Hepatocyte (in vitro differentiated cells): ENCODE results near the gene CHODL. TPM values are rescaled to one million over a fixed set of nuclear protein-coding genes. Genes with fewer than 3 reads are reported as not detected.

Source experiments
- DNase-seq: peaks from one replicate; pipeline ENCODE4 v3.0.0-alpha.2; 2016; ENCODE audit warnings: low spot score
- H2AFZ ChIP-seq: fragments of 200-600 bp; sonication (generic); 2 replicates; pipeline ENCODE4 v1.6.0; 2016; ENCODE audit warnings: antibody characterized with exemption, mild to moderate bottlenecking
- H3K27ac ChIP-seq: fragments of 200-600 bp; sonication (generic); 2 replicates; pipeline ENCODE4 v1.5.1; 2016; ENCODE audit warnings: mild to moderate bottlenecking
- H3K27me3 ChIP-seq: fragments of 200-600 bp; sonication (generic); 2 replicates; pipeline ENCODE4 v1.6.1; 2016
- H3K36me3 ChIP-seq: fragments of 200-600 bp; sonication (generic); replicated peaks from 2 replicates; pipeline ENCODE4 v1.5.1; 2016; ENCODE audit warnings: low read depth; ENCODE audit not compliant: insufficient read depth
- H3K4me1 ChIP-seq: fragments of 200-600 bp; sonication (generic); 2 replicates; pipeline ENCODE4 v1.5.1; 2016; ENCODE audit warnings: mild to moderate bottlenecking, moderate library complexity; ENCODE audit not compliant: insufficient read depth
- H3K4me2 ChIP-seq: fragments of 200-600 bp; sonication (generic); 2 replicates; pipeline ENCODE4 v1.6.0; 2016
- H3K4me3 ChIP-seq: fragments of 200-600 bp; sonication (generic); 2 replicates; pipeline ENCODE4 v1.5.1; 2016; ENCODE audit warnings: mild to moderate bottlenecking
- H3K79me2 ChIP-seq: fragments of 200-600 bp; sonication (generic); 2 replicates; pipeline ENCODE4 v1.6.0; 2017; ENCODE audit warnings: mild to moderate bottlenecking
- H3K9me2 ChIP-seq: fragments of 200-600 bp; sonication (generic); replicated peaks from 2 replicates; pipeline ENCODE4 v1.6.0; 2017; ENCODE audit warnings: mild to moderate bottlenecking; ENCODE audit not compliant: insufficient read depth
- H3K9me3 ChIP-seq: fragments of 200-600 bp; sonication (generic); 2 replicates; pipeline ENCODE4 v1.5.1; 2016; ENCODE audit warnings: low read depth, mild to moderate bottlenecking
- H4K20me1 ChIP-seq: fragments of 200-600 bp; sonication (generic); 2 replicates; pipeline ENCODE4 v1.6.0; 2016; ENCODE audit warnings: mild to moderate bottlenecking; ENCODE audit not compliant: insufficient read depth, poor library complexity, severe bottlenecking
- EZH2 ChIP-seq: fragments of 200-600 bp; sonication (generic); IDR thresholded peaks from 2 replicates; pipeline ENCODE4 v1.6.1; 2016; ENCODE audit warnings: antibody characterized with exemption, mild to moderate bottlenecking, borderline replicate concordance
- EZH2phosphoT487 ChIP-seq: fragments of 200-600 bp; sonication (generic); IDR thresholded peaks from one replicate; pipeline ENCODE4 v1.6.1; 2018; ENCODE audit warnings: antibody characterized with exemption, mild to moderate bottlenecking, low read depth, moderate library complexity; ENCODE audit not compliant: unreplicated experiment, severe bottlenecking
- WGBS: methylation state at CpG from one replicate; pipeline ENCODE4 v1.1.6; 2016; ENCODE audit warnings: low lambda C conversion rate; ENCODE audit errors: missing lambda C conversion rate; 5-methylcytosine and 5-hydroxymethylcytosine counted together
- polyA plus RNA-seq: library from polyadenylated mRNA; unstranded; fragments of >200 nt; fragmentation: Nextera tagmentation; extraction: Ambion mirVana; gene quantifications from 2 replicates; pipeline ENCODE4 v1.2.1, GENCODE V29; 2016
- total RNA-seq: library from RNA; depleted of rRNA; stranded (reverse); fragments of >200 nt; gene quantifications from 2 replicates; pipeline ENCODE4 v1.2.3, GENCODE V29; 2014
- TF ChIP-seq, protein P1 (sequence below): fragments of 200-600 bp; sonication (generic); IDR thresholded peaks from 2 replicates; pipeline ENCODE4 v1.5.1; 2016; ENCODE audit warnings: antibody characterized with exemption, mild to moderate bottlenecking; ENCODE audit not compliant: poor library complexity

Gene CHODL
- total and polyA plus RNA-seq, 2 experiments from 2014 or later: 0.31 to 0.73 TPM

GRCh38 chr21:18220498-18220897, 24.1 kb upstream of the CHODL start:
- Histone ChIP-seq H3K9me2 (no peaks in the 10 kb centered on the region), H3K27ac (no peak overlapping the region), H3K36me3 (no peaks in the 10 kb centered on the region), H3K27me3 (no peaks in the 10 kb centered on the region), H4K20me1 (no peaks in the 10 kb centered on the region), H2AFZ (no peak overlapping the region), H3K79me2 (no peaks in the 10 kb centered on the region), H3K4me1 (no peaks in the 10 kb centered on the region), H3K4me2 (no peak overlapping the region), H3K4me3 (no peak overlapping the region), H3K9me3 (no peaks in the 10 kb centered on the region)
- no peak for TF ChIP-seq EZH2phosphoT487
- TF ChIP-seq EZH2: no peak
- TF ChIP-seq, protein P1, sequence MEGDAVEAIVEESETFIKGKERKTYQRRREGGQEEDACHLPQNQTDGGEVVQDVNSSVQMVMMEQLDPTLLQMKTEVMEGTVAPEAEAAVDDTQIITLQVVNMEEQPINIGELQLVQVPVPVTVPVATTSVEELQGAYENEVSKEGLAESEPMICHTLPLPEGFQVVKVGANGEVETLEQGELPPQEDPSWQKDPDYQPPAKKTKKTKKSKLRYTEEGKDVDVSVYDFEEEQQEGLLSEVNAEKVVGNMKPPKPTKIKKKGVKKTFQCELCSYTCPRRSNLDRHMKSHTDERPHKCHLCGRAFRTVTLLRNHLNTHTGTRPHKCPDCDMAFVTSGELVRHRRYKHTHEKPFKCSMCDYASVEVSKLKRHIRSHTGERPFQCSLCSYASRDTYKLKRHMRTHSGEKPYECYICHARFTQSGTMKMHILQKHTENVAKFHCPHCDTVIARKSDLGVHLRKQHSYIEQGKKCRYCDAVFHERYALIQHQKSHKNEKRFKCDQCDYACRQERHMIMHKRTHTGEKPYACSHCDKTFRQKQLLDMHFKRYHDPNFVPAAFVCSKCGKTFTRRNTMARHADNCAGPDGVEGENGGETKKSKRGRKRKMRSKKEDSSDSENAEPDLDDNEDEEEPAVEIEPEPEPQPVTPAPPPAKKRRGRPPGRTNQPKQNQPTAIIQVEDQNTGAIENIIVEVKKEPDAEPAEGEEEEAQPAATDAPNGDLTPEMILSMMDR: no peak
- no peak for DNase-seq

DNA sequence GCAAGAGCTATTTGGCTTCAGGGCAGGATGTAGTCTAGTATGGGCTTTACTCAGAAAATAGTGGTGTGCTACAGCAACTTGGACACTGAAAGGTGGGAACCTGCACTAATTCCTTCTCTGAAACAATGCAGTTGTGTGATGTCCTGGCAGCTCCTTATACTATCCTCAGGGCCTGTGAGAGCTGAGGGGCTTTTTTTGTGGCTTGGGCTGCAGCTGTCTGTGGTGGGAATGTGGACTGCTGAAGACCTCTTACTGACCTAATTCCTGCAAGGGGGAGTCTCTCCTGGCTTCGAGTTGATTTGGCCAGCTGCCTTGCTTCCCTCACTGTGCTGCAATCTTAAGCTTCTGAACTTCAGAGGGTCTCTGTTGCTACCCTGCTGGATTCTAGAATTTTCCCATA, 22.3 kb upstream of the CHODL start:
- Histone ChIP-seq H3K36me3 (no peaks in the 10 kb centered on the region), H3K4me2 (no peak overlapping the region), H3K4me3 (no peak overlapping the region), H3K4me1 (no peaks in the 10 kb centered on the region), H3K27me3 (no peaks in the 10 kb centered on the region), H3K9me3 (no peaks in the 10 kb centered on the region), H3K9me2 (no peaks in the 10 kb centered on the region), H2AFZ (no peak overlapping the region), H4K20me1 (no peaks in the 10 kb centered on the region), H3K27ac (no peak overlapping the region), H3K79me2 (no peaks in the 10 kb centered on the region)
- no peak for DNase-seq
- no peak for TF ChIP-seq EZH2phosphoT487
- TF ChIP-seq, protein P1: no peak
- no peak for TF ChIP-seq EZH2
- 72% methylated on average over 1 of the region's 1 CpG for WGBS

DNA sequence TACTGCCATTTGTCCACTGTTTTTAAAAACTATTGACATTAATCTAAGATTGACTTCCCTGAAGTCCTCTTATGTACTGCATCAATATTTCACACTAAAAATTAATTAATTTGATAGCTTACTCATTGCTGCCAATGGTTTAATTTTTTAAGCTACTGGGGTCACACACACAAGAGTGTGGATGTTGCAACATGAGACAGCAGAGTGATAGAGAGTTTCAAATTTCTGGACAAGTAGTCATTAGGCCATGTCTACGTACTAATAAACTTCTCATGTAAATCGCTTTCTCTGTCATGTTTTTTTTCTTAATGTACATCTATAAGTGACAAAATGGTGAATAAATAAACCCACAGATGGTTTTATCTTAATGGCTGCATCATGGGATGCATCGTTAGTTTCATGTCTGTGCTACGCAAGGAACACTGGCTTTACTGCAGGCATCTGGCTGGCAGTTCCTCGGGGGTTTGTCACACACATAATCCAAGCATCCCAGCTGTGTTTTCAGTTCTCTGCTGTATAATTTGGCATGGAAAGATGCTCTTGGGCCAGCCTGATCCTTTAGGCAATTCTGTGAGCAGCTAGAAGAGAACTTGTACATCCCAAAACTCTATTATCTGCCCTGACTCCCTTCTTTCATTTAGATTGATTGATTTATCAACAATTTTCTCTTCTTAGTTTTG, 16.4 kb upstream of the CHODL start:
- H3K79me2 ChIP-seq: no peaks in the 10 kb centered on the region
- no peak overlapping the region for H3K27ac ChIP-seq
- no peak overlapping the region for H3K4me2 ChIP-seq
- H2AFZ ChIP-seq: no peak overlapping the region
- H3K4me3 ChIP-seq: no peak overlapping the region
- no peaks in the 10 kb centered on the region for H3K9me3 ChIP-seq
- H4K20me1 ChIP-seq: no peaks in the 10 kb centered on the region
- no peaks in the 10 kb centered on the region for H3K27me3 ChIP-seq
- no peaks in the 10 kb centered on the region for H3K36me3 ChIP-seq
- DNase-seq: no peak
- 61% methylated on average over 5 of the region's 5 CpGs for WGBS
- H3K4me1 ChIP-seq: no peaks in the 10 kb centered on the region
- TF ChIP-seq, protein P1: no peak
- TF ChIP-seq EZH2 (no peak), EZH2phosphoT487 (no peak)
- no peaks in the 10 kb centered on the region for H3K9me2 ChIP-seq
